Naive thymus-derived CD4-positive, alpha-beta T cell (primary cell): ENCODE measurements around the gene ELK4. TPM values are rescaled to one million over a fixed set of nuclear protein-coding genes. Genes with fewer than 3 reads are reported as not detected.

Source experiments
- ATAC-seq: fragments of 150-1000 bp; cut with Tn5 transposase; 2 replicates; pipeline ENCODE4 v1.10.0; 2021; ENCODE audit warnings: mild to moderate bottlenecking, moderate library complexity
- CTCF ChIA-PET: fragments of 350-600 bp; sonication (Branson Sonifier 250); formaldehyde crosslinking; loops from one replicate; lab custom pipeline; 2021; ENCODE audit warnings: antibody characterized with exemption; lab: Charles Lee
- POLR2A ChIA-PET: fragments of 350-600 bp; sonication (Branson Sonifier 250); formaldehyde crosslinking; loops from one replicate; lab custom pipeline; 2021; ENCODE audit warnings: antibody characterized with exemption, inconsistent platforms; lab: Charles Lee
- DNase-seq, 9 donors: peaks; one replicate each; pipeline versions ENCODE4 v3.0.0 to v3.0.0-alpha.2; 2020 to 2022; ENCODE audit warnings: mixed read lengths in 1 of 9
- H3K27ac ChIP-seq: one replicate; pipeline ENCODE4 v1.7.0; 2013; ENCODE audit warnings: mild to moderate bottlenecking, low read depth, low read length, moderate library complexity
- H3K27me3 ChIP-seq, 2 donors: one replicate each; pipeline ENCODE4 v1.7.0; 2013; ENCODE audit warnings: low read length in 2 of 2, mild to moderate bottlenecking in 2 of 2, moderate library complexity in 2 of 2; ENCODE audit not compliant: control insufficient read depth in 2 of 2, insufficient read depth in 2 of 2
- H3K36me3 ChIP-seq, 3 experiments: 1 replicate in 2 of 3; 2 replicates in 1 of 3; pipeline ENCODE4 v1.7.0; 2013; ENCODE audit warnings: low read length in 3 of 3, mild to moderate bottlenecking in 3 of 3, moderate library complexity in 1 of 3; ENCODE audit not compliant: insufficient read depth in 3 of 3, control insufficient read depth in 2 of 3
- H3K4me1 ChIP-seq, 2 donors: one replicate each; pipeline ENCODE4 v1.7.0; 2013; ENCODE audit warnings: low read length in 2 of 2, mild to moderate bottlenecking in 2 of 2, moderate library complexity in 1 of 2; ENCODE audit not compliant: control insufficient read depth in 2 of 2, insufficient read depth in 2 of 2
- H3K4me3 ChIP-seq: 2 replicates; pipeline ENCODE4 v1.7.0; 2013; ENCODE audit warnings: mild to moderate bottlenecking, low read length
- H3K9me3 ChIP-seq, 3 experiments: 1 replicate in 2 of 3; 2 replicates in 1 of 3; pipeline ENCODE4 v1.7.0; 2013; ENCODE audit warnings: low read length in 3 of 3; ENCODE audit not compliant: control insufficient read depth in 2 of 3
- H3K27ac Mint-ChIP-seq, 9 donors: one replicate each; pipeline ENCODE4 v1.8.0; 2020 to 2022; ENCODE audit warnings: mixed read lengths in 9 of 9, mild to moderate bottlenecking in 8 of 9, moderate library complexity in 5 of 9, inconsistent platforms in 2 of 9
- H3K27me3 Mint-ChIP-seq, 5 donors: one replicate each; pipeline ENCODE4 v1.8.0; 2021 to 2022; ENCODE audit warnings: mixed read lengths in 5 of 5, mild to moderate bottlenecking in 1 of 5
- H3K36me3 Mint-ChIP-seq, 5 donors: one replicate each; pipeline ENCODE4 v1.8.0; 2020 to 2022; ENCODE audit warnings: mixed read lengths in 5 of 5, mild to moderate bottlenecking in 3 of 5, inconsistent platforms in 1 of 5
- H3K4me1 Mint-ChIP-seq, 7 donors: one replicate each; pipeline ENCODE4 v1.8.0; 2020 to 2022; ENCODE audit warnings: mixed read lengths in 7 of 7, mild to moderate bottlenecking in 3 of 7, inconsistent platforms in 1 of 7
- H3K4me3 Mint-ChIP-seq, 10 donors: one replicate each; pipeline ENCODE4 v1.8.0; 2020 to 2022; ENCODE audit warnings: mild to moderate bottlenecking in 10 of 10, mixed read lengths in 10 of 10, moderate library complexity in 6 of 10, inconsistent platforms in 2 of 10
- H3K9me3 Mint-ChIP-seq, 11 donors: one replicate each; pipeline ENCODE4 v1.8.0; 2020 to 2022; ENCODE audit warnings: mixed read lengths in 11 of 11, mild to moderate bottlenecking in 4 of 11, inconsistent platforms in 1 of 11, moderate library complexity in 1 of 11
- intact Hi-C, 2 donors: fragments of 100-400 bp; cut with micrococcal nuclease; formaldehyde crosslinking; loops; one replicate each; pipeline ENCODE4 v1.15.1; 2023
- polyA plus RNA-seq, 2 donors: library from polyadenylated mRNA; unstranded; fragments of 300-500 nt; fragmentation: Illumina TruSeq; gene quantifications; one replicate each; pipeline ENCODE4 v1.2.3, GENCODE V29; 2021
- total RNA-seq, 6 experiments: library from RNA in 5 of 6; stranded (reverse) in 5 of 6; gene quantifications; 1 replicate in 5 of 6; 2 replicates in 1 of 6; pipeline ENCODE4 v1.2.3 and lab custom pipeline; 2021 to 2026

Gene ELK4
- total and polyA plus RNA-seq, 7 experiments from 2014 or later: 4.0 to 250 (median 123) TPM

DNA sequence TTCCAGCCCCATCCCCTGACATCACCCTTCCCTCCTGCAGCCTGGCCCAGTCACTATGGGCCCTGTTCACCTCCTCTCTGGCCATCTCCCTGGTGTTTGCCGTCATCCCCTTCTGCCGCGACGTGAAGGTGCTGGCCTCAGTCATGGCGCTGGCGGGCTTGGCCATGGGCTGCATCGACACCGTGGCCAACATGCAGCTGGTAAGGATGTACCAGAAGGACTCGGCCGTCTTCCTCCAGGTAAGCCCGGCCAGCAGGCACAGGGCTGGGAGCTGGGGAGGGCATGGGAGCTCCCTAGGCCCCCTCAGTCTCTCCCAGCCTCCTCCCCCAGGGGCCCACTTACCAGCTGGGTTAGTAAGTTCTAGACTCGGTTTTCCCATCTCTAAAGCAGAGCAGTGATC, 52.1 kb downstream of the ELK4 start:
- Mint-ChIP-seq H3K4me3 (no peak overlapping the region), H3K9me3 (peaks cover 0 to 2% (median 0%) of the 10 kb centered on the region in 11 donors), H3K36me3 (no peaks in the 10 kb centered on the region), H3K27me3 (peaks cover 13 to 31% (median 24%) of the 10 kb centered on the region in 5 donors), H3K4me1 (peaks cover 0 to 7% (median 0%) of the 10 kb centered on the region in 7 donors), H3K27ac (no peak overlapping the region)
- Histone ChIP-seq H3K27ac (no peak overlapping the region), H3K4me1 (no peaks in the 10 kb centered on the region), H3K4me3 (no peak overlapping the region), H3K27me3 (no peaks in the 10 kb centered on the region), H3K36me3 (no peaks in the 10 kb centered on the region), H3K9me3 (no peaks in the 10 kb centered on the region)
- intact Hi-C loops: no loop called here
- POLR2A ChIA-PET: no interaction called here
- ATAC-seq (no peak), DNase-seq (no peak)
- CTCF ChIA-PET: interaction anchor here (1.0 kb wide), 1 partner anchor 12 kb away, joined by 3 read pairs; no protein-coding TSS in a partner anchor

DNA sequence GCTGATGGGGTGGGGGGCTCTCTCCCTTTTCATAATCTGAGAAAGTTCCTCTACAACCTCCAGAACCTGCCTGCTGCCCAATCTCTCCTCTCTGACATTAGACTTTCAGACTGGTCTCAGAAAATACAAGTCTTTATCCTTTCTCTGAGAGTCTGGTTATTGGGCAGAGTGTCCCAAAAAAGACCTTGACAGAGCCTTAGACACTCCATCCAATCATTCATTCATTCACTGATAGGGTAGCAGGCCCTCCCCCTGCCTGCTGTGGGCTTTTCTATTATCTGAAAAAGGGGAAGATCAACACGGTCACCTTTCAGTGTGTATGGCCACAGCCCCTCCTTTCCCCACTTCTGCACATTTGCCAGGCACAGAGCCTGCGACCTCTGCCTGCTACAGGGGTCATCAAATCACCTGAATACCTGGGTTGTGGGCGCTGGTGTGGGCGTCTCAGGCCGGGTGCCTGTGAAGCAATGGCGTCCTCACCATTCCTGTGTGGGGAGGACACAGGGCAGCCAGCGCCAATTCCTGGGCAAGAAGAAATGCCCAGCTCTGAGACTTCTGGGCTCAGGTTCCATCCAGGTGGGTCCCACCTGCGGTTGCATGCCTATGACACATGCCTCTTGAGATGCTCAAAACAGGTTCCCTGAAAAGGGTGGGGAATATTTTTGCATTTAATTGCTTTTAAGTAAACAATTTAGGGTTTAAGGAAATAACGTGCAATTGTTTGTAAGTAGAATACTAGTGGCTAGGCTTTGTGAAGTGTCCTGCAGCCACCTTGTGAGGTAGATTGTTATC, 52.8 kb downstream of the ELK4 start:
- Histone ChIP-seq H3K36me3 (no peaks in the 10 kb centered on the region), H3K27me3 (no peaks in the 10 kb centered on the region), H3K4me1 (no peaks in the 10 kb centered on the region), H3K27ac (no peak overlapping the region), H3K9me3 (no peaks in the 10 kb centered on the region), H3K4me3 (no peak overlapping the region)
- Mint-ChIP-seq H3K4me1 (peaks cover 0 to 7% (median 0%) of the 10 kb centered on the region in 7 donors), H3K27me3 (peaks cover 15 to 36% (median 24%) of the 10 kb centered on the region in 5 donors), H3K27ac (no peak overlapping the region), H3K36me3 (no peaks in the 10 kb centered on the region), H3K9me3 (peaks cover 0 to 2% (median 0%) of the 10 kb centered on the region in 11 donors), H3K4me3 (no peak overlapping the region)
- CTCF ChIA-PET: interaction anchor here (0.6 to 1.0 kb wide), 2 partner anchors 12 to 79 kb away, joined by 3 read pairs; no protein-coding TSS in a partner anchor
- intact Hi-C loops: no loop called here
- DNase-seq (no peak), ATAC-seq (no peak)
- POLR2A ChIA-PET: no interaction called here

- CTCF ChIA-PET: interaction anchor here (0.6 to 1.3 kb wide), 3 partner anchors 10 to 80 kb away, joined by 3 read pairs; partner anchors contain the start of gene ELK4
- H3K4me1 Mint-ChIP-seq: peaks cover 0 to 4% (median 0%) of the 10 kb centered on the region in 7 donors
- H3K36me3 Mint-ChIP-seq: no peaks in the 10 kb centered on the region
- no peak overlapping the region for H3K4me3 Mint-ChIP-seq
- no peaks in the 10 kb centered on the region for H3K9me3 ChIP-seq
- peaks cover 15 to 41% (median 24%) of the 10 kb centered on the region in 5 donors for H3K27me3 Mint-ChIP-seq
- POLR2A ChIA-PET: no interaction called here
- ATAC-seq (no peak), DNase-seq (no peak)
- H3K4me1 ChIP-seq: no peaks in the 10 kb centered on the region
- H3K4me3 ChIP-seq: no peak overlapping the region
- no peaks in the 10 kb centered on the region for H3K27me3 ChIP-seq
- intact Hi-C loops: no loop called here
- peaks cover 0 to 2% (median 0%) of the 10 kb centered on the region in 11 donors for H3K9me3 Mint-ChIP-seq
- no peak overlapping the region for H3K27ac ChIP-seq
- no peaks in the 10 kb centered on the region for H3K36me3 ChIP-seq
- no peak overlapping the region for H3K27ac Mint-ChIP-seq
Observed at GRCh38 chr1:205577874-205578658, 53.7 kb downstream of the ELK4 start.

DNA sequence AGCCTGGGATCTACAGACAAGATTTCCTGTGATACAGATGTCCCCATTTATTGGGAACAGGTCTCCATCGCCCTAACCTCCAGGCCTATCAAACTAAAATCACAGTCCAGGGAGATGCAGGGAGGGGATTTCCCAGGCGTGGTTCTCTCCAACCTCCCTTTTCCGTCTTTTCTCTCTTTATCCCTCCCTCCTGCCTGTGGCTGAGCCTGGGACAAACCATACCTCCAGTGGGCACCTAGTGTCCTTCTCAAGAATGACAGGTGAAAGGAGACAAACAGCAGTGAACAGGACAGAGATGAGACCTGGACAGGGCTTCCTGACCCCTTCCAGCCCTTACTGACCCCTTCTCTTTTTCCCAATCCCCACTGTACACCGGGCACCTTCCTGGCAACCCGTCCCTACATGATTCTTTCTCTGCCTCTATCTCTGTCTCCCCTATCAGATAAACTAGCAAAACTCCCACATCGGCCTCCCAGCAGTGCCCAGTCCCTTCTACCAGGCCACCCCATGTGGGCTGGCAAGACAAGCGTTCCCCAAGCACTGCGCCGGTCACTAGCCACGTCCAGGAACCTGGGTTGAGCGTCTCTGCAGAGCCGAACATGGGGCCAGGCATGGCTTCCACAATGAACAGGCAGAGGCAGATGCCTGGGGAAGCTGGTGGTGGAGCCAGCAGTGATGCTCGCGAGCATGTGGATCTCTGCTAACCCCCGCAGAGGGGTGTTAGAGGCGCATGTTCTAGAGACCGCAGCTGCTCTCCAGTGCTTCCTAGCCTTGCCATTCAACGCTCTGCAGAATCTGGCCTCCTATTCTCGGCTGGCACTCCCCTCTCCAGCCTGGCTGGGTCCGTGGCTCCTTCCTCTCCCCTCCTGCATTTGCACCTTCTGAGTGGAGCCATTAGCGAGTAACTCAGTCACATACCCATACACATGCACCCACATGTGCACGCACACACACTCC, 54.7 kb downstream of the ELK4 start:
- POLR2A ChIA-PET: no interaction called here
- DNase-seq: no peak
- Mint-ChIP-seq H3K27me3 (peaks cover 23 to 51% (median 31%) of the 10 kb centered on the region in 5 donors), H3K36me3 (no peaks in the 10 kb centered on the region), H3K9me3 (peaks cover 0 to 2% (median 0%) of the 10 kb centered on the region in 11 donors), H3K4me3 (no peak overlapping the region), H3K4me1 (no peaks in the 10 kb centered on the region), H3K27ac (no peak overlapping the region)
- Histone ChIP-seq H3K36me3 (no peaks in the 10 kb centered on the region), H3K9me3 (no peaks in the 10 kb centered on the region), H3K4me3 (no peak overlapping the region), H3K4me1 (no peaks in the 10 kb centered on the region), H3K27me3 (no peaks in the 10 kb centered on the region), H3K27ac (no peak overlapping the region)
- CTCF ChIA-PET: interaction anchor here (1.3 kb wide), 1 partner anchor 55 kb away, joined by 3 read pairs; the partner anchor contains the start of gene ELK4
- no peak for ATAC-seq
- intact Hi-C loops: no loop called here

DNA sequence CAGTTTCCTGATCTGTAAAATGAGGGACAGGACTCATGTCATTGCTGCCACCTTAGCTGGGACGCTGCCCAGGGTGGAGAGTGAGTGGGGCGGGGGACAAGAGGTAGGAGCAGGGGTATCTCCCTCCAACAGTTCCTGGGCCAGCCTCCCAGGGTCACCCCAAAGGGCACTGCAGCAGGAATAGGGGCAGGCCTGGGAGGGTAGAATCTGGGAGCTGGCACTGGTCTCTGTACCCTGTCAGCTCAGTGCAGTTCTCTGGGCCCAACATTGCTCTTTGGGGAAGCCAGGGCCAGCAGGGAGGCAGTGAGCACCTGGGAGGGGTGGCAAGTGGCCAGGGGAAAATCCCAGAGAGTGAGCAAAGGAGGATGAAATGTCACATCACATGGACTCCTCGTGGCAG, 55.8 kb downstream of the ELK4 start:
- Mint-ChIP-seq H3K27me3 (peaks cover 24 to 52% (median 31%) of the 10 kb centered on the region in 5 donors), H3K27ac (no peak overlapping the region), H3K36me3 (no peaks in the 10 kb centered on the region), H3K4me3 (no peak overlapping the region), H3K4me1 (no peaks in the 10 kb centered on the region), H3K9me3 (peaks cover 0 to 2% (median 0%) of the 10 kb centered on the region in 11 donors)
- intact Hi-C loops: no loop called here
- no peak overlapping the region for H3K4me3 ChIP-seq
- no peak for DNase-seq
- ChIA-PET POLR2A (no interaction called here), CTCF (interaction anchor here (0.6 to 1.1 kb wide), 2 partner anchors 15 to 1148 kb away, joined by 3 read pairs; no protein-coding TSS in a partner anchor)
- ATAC-seq: no peak
- H3K27ac ChIP-seq: no peak overlapping the region
- H3K36me3 ChIP-seq: no peaks in the 10 kb centered on the region
- no peaks in the 10 kb centered on the region for H3K9me3 ChIP-seq
- no peaks in the 10 kb centered on the region for H3K4me1 ChIP-seq
- H3K27me3 ChIP-seq: no peaks in the 10 kb centered on the region
